Thyroid gland (tissue), 4 donors: Measurements from ENCODE around the gene NCK1. TPM values are rescaled to one million over a fixed set of nuclear protein-coding genes. Genes with fewer than 3 reads are reported as not detected.
"Not testable (repeated sequence)": the region's sequence is repeated elsewhere in the genome, so short reads cannot be mapped to it uniquely, and the experiment has no call there.

Source experiments
- DNase-seq, 2 donors: peaks; one replicate each; pipeline ENCODE4 v3.0.0-alpha.2; 2019
- H3K27ac ChIP-seq, 3 donors: fragments of 200-600 bp; sonication (generic); 1 replicate in 2 of 3; 2 replicates in 1 of 3; pipeline ENCODE4 v1.5.1; 2016 to 2019; ENCODE audit warnings: mild to moderate bottlenecking in 1 of 3, moderate library complexity in 1 of 3
- H3K27me3 ChIP-seq: fragments of 200-600 bp; sonication (generic); one replicate; pipeline ENCODE4 v1.5.1; 2019
- H3K36me3 ChIP-seq, 2 donors: fragments of 200-600 bp; sonication (generic); one replicate each; pipeline ENCODE4 v1.5.1; 2016 to 2019
- H3K4me1 ChIP-seq, 2 donors: fragments of 200-600 bp; sonication (generic); one replicate each; pipeline ENCODE4 v1.5.1; 2017 to 2019
- H3K4me3 ChIP-seq, 3 donors: fragments of 200-600 bp; sonication (generic); replicated peaks in 1 of 3; 1 replicate in 2 of 3; 2 replicates in 1 of 3; pipeline ENCODE4 v1.5.1; 2016; ENCODE audit warnings: mild to moderate bottlenecking in 1 of 3
- H3K9me3 ChIP-seq: fragments of 200-600 bp; sonication (generic); one replicate; pipeline ENCODE4 v1.5.1; 2017
- POLR2A ChIP-seq, 2 donors: fragments of 450-650 bp; IDR thresholded peaks; one replicate each; pipeline ENCODE4 v1.6.1; 2017; ENCODE audit warnings: antibody characterized with exemption in 2 of 2, mild to moderate bottlenecking in 2 of 2, moderate library complexity in 1 of 2
- WGBS, 2 donors: methylation state at CpG; one replicate each; pipeline ENCODE4 v1.1.5; 2017; 5-methylcytosine and 5-hydroxymethylcytosine counted together
- intact Hi-C: fragments of 100-400 bp; cut with DNase I; formaldehyde crosslinking; loops from one replicate; pipeline ENCODE4 v1.15.1; 2023
- total RNA-seq, 4 donors: library from RNA; depleted of rRNA; stranded (reverse); fragments of >200 nt; gene quantifications; one replicate each; pipeline ENCODE4 v1.2.3, GENCODE V29; 2016
- TF ChIP-seq, protein P1 (sequence below), 6 experiments: fragments of 200-600 bp in 3 of 6; fragments of 450-650 bp in 3 of 6; sonication (generic) in 3 of 6; IDR thresholded peaks; one replicate each; pipeline ENCODE4 v1.5.1; 2016 to 2019; ENCODE audit warnings: antibody characterized with exemption in 6 of 6, mild to moderate bottlenecking in 2 of 6, inconsistent platforms in 1 of 6, moderate library complexity in 1 of 6

The NCK1 gene
- total RNA-seq, 4 donors from 2014 or later: 46.1 to 64.4 (median 47.0) TPM

DNA sequence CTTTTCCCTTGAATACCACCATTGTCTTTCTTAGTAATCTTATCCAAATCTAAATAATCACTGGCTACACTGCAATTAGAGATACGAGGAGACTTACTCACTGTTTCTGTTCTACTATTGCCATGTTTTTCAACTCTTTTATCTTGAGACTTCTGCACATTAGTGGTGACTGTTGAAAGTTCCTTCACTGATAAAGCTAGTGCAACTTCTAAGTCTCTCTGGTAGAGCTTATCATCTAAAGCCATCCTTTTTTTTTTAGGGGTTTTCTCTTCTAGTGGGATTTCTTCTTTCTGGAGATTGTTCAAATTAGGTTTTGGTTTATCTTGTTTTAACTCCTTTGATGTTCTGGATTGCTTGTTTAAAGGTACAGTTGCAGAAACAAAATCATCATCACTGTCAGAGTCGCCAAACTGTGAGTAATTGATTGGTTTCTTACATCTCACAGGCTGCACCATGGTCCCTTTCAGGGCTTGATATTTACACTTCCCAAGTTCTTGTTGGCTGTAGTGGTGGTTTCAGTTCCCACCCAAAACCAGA, 37.7 kb downstream of the NCK1 start:
- intact Hi-C loops: no loop called here
- Histone ChIP-seq H3K9me3 (no peaks in the 10 kb centered on the region), H3K27me3 (no peaks in the 10 kb centered on the region), H3K4me3 (no peak overlapping the region), H3K4me1 (peaks cover 0 to 5% of the 10 kb centered on the region in 2 donors), H3K36me3 (no peaks in the 10 kb centered on the region), H3K27ac (no peak overlapping the region)
- no peak for DNase-seq
- WGBS, 2 donors: 84 to 86% methylated on average over 2 of the region's 2 CpGs
- no peak for TF ChIP-seq POLR2A (IDR thresholded peaks at IDR 0.05)
- TF ChIP-seq, protein P1, sequence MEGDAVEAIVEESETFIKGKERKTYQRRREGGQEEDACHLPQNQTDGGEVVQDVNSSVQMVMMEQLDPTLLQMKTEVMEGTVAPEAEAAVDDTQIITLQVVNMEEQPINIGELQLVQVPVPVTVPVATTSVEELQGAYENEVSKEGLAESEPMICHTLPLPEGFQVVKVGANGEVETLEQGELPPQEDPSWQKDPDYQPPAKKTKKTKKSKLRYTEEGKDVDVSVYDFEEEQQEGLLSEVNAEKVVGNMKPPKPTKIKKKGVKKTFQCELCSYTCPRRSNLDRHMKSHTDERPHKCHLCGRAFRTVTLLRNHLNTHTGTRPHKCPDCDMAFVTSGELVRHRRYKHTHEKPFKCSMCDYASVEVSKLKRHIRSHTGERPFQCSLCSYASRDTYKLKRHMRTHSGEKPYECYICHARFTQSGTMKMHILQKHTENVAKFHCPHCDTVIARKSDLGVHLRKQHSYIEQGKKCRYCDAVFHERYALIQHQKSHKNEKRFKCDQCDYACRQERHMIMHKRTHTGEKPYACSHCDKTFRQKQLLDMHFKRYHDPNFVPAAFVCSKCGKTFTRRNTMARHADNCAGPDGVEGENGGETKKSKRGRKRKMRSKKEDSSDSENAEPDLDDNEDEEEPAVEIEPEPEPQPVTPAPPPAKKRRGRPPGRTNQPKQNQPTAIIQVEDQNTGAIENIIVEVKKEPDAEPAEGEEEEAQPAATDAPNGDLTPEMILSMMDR (IDR thresholded peaks at IDR 0.05): no peak

- H3K27me3 ChIP-seq, H3K27ac ChIP-seq, H3K36me3 ChIP-seq, H3K9me3 ChIP-seq, H3K4me1 ChIP-seq, intact Hi-C loops, DNase-seq, H3K4me3 ChIP-seq: not testable (repeated sequence)
- 87 to 94% methylated on average over 1 of the region's 1 CpG for WGBS, 2 donors
Measured at GRCh38 chr3:136900694-136901093, 38.7 kb downstream of the NCK1 start.

DNA sequence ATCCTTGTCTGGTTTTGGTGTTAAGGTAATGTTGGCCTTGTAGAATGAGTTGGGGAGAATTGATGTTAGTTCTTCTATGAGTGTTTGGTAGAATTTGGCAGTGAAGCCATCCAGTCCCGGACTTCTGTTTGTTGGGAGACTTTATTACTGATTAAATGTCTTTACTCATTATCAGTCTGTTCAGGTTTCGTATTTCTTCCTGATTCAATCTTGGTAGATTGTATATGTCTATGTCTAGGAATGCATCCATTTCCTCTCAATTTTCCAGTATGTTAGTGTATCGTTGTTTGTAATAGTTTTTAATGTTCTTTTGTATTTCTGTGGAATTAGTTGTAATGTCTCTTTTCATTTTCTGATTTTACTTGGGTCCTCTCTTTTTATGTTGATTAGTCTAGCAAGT, 39.4 kb downstream of the NCK1 start:
- intact Hi-C loops: no loop called here
- Histone ChIP-seq H3K27ac (no peak overlapping the region), H3K9me3 (no peaks in the 10 kb centered on the region), H3K36me3 (no peaks in the 10 kb centered on the region), H3K27me3 (no peaks in the 10 kb centered on the region), H3K4me1 (peaks cover 2 to 5% of the 10 kb centered on the region in 2 donors), H3K4me3 (no peak overlapping the region)
- WGBS, 2 donors: 95 to 96% methylated on average over 3 of the region's 3 CpGs
- TF ChIP-seq, protein P1 (IDR thresholded peaks at IDR 0.05): no peak
- no peak for TF ChIP-seq POLR2A (IDR thresholded peaks at IDR 0.05)
- no peak for DNase-seq

DNA sequence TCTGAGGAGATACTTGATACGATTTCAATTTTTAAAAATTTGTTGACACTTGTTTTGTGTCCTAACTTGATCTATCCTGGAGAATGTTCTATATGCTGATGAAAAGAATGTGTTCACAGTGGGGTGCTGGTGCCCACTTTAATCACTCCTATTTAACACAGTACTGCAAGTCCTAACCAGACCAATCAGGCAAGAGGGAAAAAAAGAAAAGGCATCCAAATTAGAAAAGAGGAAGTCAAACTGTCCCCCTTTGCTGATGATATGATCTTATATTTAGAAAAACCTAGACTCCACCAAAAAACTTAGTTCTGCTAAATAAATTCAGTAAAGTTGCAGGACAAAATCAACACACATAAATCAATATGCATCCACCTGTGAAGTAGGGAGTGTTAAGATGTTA, 40.5 kb downstream of the NCK1 start:
- H3K27ac ChIP-seq, H3K4me3 ChIP-seq, H3K9me3 ChIP-seq, intact Hi-C loops, H3K36me3 ChIP-seq, DNase-seq, H3K27me3 ChIP-seq: not testable (repeated sequence)
- 91 to 98% methylated on average over 1 of the region's 1 CpG for WGBS, 2 donors
- H3K4me1 ChIP-seq: peaks cover 5 to 11% of the 10 kb centered on the region in 2 donors

GRCh38 chr3:136903899-136904298, 41.9 kb downstream of the NCK1 start:
- Histone ChIP-seq H3K27me3 (no peaks in the 10 kb centered on the region), H3K4me1 (peaks cover 2 to 11% of the 10 kb centered on the region in 2 donors), H3K27ac (no peak overlapping the region), H3K36me3 (no peaks in the 10 kb centered on the region), H3K4me3 (no peak overlapping the region), H3K9me3 (no peaks in the 10 kb centered on the region)
- no peak for TF ChIP-seq POLR2A (IDR thresholded peaks at IDR 0.05)
- TF ChIP-seq, protein P1 (IDR thresholded peaks at IDR 0.05): no peak
- WGBS, 2 donors: 0% methylated on average over 1 of the region's 1 CpG
- DNase-seq: no peak
- intact Hi-C loops: no loop called here

DNA sequence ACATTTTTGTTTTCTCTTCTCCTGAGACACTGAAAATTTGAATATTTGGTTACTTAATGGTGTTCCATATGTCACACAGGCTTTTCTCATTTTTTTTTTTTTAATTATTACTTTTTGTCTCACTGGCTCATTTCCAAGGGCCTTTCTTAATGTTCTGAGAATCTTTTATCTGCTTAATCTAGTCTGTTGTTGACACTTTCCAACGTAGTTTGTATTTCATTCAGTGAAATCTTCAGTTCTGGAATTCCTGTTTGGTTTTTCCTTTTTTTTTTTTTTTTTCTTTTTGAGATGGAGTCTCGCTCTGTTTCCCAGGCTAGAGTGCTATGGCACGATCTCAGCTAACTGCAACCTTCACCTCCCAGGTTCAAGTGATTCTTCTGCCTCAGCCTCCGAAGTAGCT, 42.7 kb downstream of the NCK1 start:
- no peaks in the 10 kb centered on the region for H3K27me3 ChIP-seq
- 74 to 75% methylated on average over 4 of the region's 4 CpGs for WGBS, 2 donors
- intact Hi-C loops: no loop called here
- no peaks in the 10 kb centered on the region for H3K36me3 ChIP-seq
- H3K4me3 ChIP-seq: no peak overlapping the region
- H3K4me1 ChIP-seq: peaks cover 8 to 11% of the 10 kb centered on the region in 2 donors
- H3K27ac ChIP-seq: no peak overlapping the region
- TF ChIP-seq, protein P1 (IDR thresholded peaks at IDR 0.05): no peak
- no peak for TF ChIP-seq POLR2A (IDR thresholded peaks at IDR 0.05)
- H3K9me3 ChIP-seq: no peaks in the 10 kb centered on the region
- DNase-seq: no peak
